IPS-20b (cell line): ENCODE measurements around the gene UBQLN3.

Experiments
- H3K27ac ChIP-seq: one replicate; pipeline ENCODE4 v1.5.1; 2013; ENCODE audit warnings: low read length
- H3K27me3 ChIP-seq: 2 replicates; pipeline ENCODE4 v1.6.1; 2013; ENCODE audit warnings: mild to moderate bottlenecking, low read length, inconsistent platforms; ENCODE audit not compliant: insufficient read depth
- H3K36me3 ChIP-seq: 2 replicates; pipeline ENCODE4 v1.6.1; 2013; ENCODE audit warnings: low read depth, mild to moderate bottlenecking, inconsistent platforms, low read length, moderate library complexity; ENCODE audit not compliant: insufficient read depth
- H3K4me1 ChIP-seq: 2 replicates; pipeline ENCODE4 v1.6.1; 2013; ENCODE audit warnings: mild to moderate bottlenecking, control low read depth, inconsistent platforms, low read length, moderate library complexity; ENCODE audit not compliant: insufficient read depth
- H3K4me3 ChIP-seq: 2 replicates; pipeline ENCODE4 v1.5.1; 2013; ENCODE audit warnings: mild to moderate bottlenecking, low read length, inconsistent platforms
- H3K9ac ChIP-seq: 2 replicates; pipeline ENCODE4 v1.6.1; 2013; ENCODE audit warnings: low read depth, mild to moderate bottlenecking, inconsistent platforms, low read length, moderate library complexity
- H3K9me3 ChIP-seq: 2 replicates; pipeline ENCODE4 v1.6.1; 2013; ENCODE audit warnings: mild to moderate bottlenecking, low read depth, low read length, inconsistent platforms; ENCODE audit not compliant: insufficient read depth

The UBQLN3 gene

DNA sequence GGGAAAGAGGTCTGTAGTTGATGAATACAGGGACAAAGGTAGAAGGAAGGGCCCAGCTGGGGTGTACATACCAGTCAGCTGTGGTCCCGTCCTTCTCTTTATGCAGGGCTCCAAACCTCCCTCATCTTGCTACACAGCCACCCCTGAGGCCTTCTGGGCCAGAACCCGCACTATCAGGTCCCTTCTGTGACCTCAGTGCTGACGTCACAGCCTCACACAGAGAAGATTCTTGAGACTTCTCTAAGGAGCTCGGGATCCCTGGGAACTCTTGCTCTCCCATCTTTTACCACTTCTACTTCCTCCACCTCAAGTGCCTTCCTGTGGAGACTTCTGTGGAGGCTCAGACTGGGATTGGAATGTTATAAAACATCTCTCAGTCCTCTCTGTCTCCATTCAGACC lies at the start of gene UBQLN3:
UBQLN3 (minus strand) TSS at position 155 of the 400 bp plus-strand sequence. CDS start 399 bp downstream, outside the sequence.
- no peaks in the 10 kb centered on the region for H3K9me3 ChIP-seq
- no peak within 1 kb of the TSS for H3K9ac ChIP-seq
- no peak within 1 kb of the TSS for H3K4me3 ChIP-seq
- H3K27me3 ChIP-seq = no peaks in the 10 kb centered on the region
- no peaks in the 10 kb centered on the region for H3K36me3 ChIP-seq
- no peaks in the 10 kb centered on the region for H3K4me1 ChIP-seq
- no peak within 1 kb of the TSS for H3K27ac ChIP-seq

DNA sequence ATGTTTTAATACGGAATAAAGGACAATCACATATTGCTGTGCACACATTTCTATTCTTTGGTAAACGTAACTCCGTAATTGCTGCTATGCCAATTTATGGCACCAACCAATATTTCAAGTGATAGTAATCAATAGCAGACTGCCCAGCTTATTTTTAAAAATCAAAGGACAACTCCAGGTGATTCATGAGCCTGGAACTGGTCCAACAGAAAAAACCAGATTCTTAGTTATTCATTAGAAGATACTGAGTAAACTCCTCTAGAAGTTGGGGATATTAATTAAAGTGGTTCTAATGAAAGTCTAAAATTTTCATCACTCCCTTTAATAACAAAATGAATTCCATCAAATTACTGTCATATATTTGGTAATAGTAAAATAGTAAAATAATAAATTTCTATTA lies 48.0 kb upstream of the UBQLN3 start:
- no peak overlapping the region for H3K9ac ChIP-seq
- H3K27ac ChIP-seq = no peak overlapping the region
- no peaks in the 10 kb centered on the region for H3K27me3 ChIP-seq
- no peak overlapping the region for H3K4me3 ChIP-seq
- peaks cover 4% of the 10 kb centered on the region; the same call in 1 of the 2 replicates for H3K4me1 ChIP-seq
- H3K36me3 ChIP-seq = no peaks in the 10 kb centered on the region
- no peaks in the 10 kb centered on the region for H3K9me3 ChIP-seq

DNA sequence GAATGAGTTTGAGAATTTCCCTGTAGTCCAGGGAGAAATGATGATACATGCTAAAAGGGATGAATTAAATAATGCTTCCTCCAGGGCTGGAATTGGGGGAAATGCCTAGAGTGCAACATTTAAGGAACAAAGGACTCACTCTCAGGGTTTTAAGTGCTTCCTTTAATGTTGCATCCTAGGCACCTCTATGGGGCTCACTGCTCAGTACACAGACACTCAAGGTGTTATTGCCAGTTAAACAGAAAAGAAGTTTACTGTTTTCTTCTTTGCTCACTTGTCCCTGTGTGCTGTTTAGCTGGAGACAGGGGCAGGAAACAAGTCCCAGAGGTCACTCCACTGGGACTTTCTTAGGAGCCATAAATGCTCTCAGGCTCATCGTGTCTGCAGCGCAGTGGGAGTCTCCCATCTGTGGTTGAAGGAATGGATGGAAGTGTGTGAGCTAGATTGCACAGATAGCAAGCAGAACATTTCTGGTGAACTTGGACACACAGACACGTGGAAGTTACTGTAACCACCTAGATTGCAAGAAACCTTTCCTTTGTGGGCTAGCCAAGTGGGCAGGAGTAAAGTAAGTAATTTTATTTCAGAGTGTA lies 46.9 kb upstream of the UBQLN3 start:
- Histone ChIP-seq H3K4me3 (no peak overlapping the region), H3K36me3 (no peaks in the 10 kb centered on the region), H3K27me3 (no peaks in the 10 kb centered on the region), H3K9ac (no peak overlapping the region), H3K27ac (no peak overlapping the region), H3K9me3 (no peaks in the 10 kb centered on the region), H3K4me1 (peaks cover 4% of the 10 kb centered on the region; the same call in 1 of the 2 replicates)

DNA sequence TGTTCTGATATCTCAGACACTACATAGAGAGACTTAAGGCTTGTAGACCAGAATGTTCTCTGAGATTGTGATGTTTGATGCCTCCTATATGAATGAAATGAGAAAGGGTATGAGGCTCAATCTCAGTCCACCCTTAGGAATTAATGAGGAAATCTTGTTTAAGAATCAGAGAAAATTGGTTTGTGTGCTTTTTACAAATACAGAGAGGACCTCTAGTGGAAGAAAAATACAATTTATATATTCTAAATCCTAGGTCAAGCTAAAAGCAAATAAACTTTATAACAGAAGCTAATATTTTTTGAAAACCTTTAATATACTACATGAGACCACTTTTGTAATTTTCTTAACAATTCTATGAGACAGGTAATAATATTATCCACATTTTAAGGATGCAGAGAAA lies 43.6 kb upstream of the UBQLN3 start:
- Histone ChIP-seq H3K4me1 (peaks cover 4% of the 10 kb centered on the region; the same call in 1 of the 2 replicates), H3K9me3 (no peaks in the 10 kb centered on the region), H3K27me3 (no peaks in the 10 kb centered on the region), H3K36me3 (no peaks in the 10 kb centered on the region), H3K4me3 (no peak overlapping the region), H3K27ac (no peak overlapping the region), H3K9ac (no peak overlapping the region)

DNA sequence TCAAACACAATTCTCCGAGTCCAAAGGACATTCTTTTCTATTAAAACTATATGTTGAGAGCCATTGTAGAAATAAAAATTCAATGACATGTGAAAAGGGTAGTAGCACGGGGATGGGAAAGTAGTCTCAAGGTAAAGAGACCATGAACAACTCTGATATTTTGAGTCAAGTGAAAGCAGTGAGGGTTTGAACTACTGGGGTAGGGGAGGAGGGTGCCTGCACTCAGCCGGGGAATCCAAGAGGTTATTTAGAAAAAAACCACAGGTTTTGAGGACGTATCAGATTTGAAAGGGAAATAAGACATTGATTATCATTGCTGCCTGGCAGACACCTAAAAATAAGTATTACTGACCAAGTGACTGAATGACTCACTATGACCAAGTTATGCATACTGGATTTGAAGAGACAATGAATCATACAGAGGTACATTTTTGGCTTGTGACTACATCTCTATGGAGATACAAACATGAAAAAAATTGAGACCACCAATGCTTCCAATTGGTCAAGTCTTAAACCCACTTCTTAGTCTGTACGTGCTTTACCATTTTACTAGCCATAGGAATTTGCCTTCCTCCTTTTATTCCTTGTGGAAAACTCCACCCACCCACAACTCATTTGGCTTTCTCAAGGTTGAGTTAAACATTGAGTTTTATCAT lies 40.8 kb upstream of the UBQLN3 start:
- Histone ChIP-seq H3K4me1 (no peaks in the 10 kb centered on the region), H3K27ac (no peak overlapping the region), H3K9ac (no peak overlapping the region), H3K27me3 (no peaks in the 10 kb centered on the region), H3K36me3 (no peaks in the 10 kb centered on the region), H3K9me3 (no peaks in the 10 kb centered on the region), H3K4me3 (no peak overlapping the region)

DNA sequence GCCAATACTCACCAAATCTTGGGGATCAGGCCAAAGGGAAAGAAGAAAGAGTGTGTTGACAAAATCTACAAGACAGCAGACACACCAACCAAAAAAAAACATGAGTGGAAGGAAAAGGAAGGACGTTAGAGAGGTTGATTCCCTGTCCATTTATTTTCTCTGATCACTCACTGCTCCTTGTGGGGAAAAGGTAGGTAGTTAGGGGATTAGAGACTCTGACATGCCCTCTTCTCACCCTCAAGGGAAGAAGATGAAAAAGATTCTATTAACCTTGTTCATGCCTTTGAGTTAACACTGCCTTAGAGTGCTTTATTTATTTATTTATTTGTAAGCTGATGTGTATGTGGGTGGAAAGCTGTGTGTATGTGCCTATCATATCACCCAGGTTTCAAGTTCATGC lies 38.7 kb upstream of the UBQLN3 start, which contains the start of gene OR52H1:
OR52H1 (minus strand) TSS at position 101 of the 400 bp plus-strand sequence. CDS start 3,035 bp downstream, outside the sequence.
- Histone ChIP-seq H3K9ac (no peak within 1 kb of the TSS), H3K27me3 (no peaks in the 10 kb centered on the region), H3K4me3 (no peak within 1 kb of the TSS), H3K9me3 (no peaks in the 10 kb centered on the region), H3K27ac (no peak within 1 kb of the TSS), H3K4me1 (no peaks in the 10 kb centered on the region), H3K36me3 (no peaks in the 10 kb centered on the region)

DNA sequence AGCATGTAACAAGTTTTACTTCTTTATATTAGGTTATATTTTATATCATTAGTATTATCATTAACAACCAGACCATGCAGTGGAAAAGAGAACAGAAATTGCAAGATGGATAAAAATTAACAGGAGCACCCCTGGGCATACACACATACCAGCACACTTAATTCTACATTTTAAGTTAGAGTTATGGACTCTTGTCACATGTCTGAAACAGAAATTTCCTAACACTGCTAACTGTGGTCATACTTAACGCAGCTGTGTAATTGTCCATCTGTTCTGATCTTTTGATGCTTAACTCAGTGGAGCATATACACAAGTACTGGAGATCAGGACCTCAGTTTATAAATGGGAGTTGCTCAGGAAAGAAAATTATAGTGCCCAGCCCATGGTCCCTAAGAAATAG lies 38.2 kb upstream of the UBQLN3 start:
- no peaks in the 10 kb centered on the region for H3K36me3 ChIP-seq
- no peaks in the 10 kb centered on the region for H3K9me3 ChIP-seq
- no peak overlapping the region for H3K4me3 ChIP-seq
- no peak overlapping the region for H3K27ac ChIP-seq
- no peak overlapping the region for H3K9ac ChIP-seq
- no peaks in the 10 kb centered on the region for H3K27me3 ChIP-seq
- H3K4me1 ChIP-seq = no peaks in the 10 kb centered on the region

DNA sequence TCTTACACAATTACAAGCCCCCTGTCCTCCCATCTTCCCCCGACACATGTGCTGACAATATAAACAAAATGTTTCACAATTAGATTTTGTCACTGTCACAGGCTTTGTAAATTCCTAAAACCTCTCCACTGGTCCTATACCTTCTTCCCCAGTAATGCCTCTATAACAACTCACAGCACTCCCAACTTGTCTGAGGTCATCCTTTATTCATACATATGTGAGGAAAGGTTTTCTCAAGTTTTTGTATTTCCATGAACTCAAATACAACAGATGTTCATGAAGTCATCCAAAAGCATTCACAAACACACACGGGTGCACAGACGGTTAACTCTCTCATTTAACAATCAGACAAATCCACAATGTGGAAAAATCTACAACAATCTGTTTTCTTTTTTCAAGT lies 36.7 kb upstream of the UBQLN3 start:
- no peaks in the 10 kb centered on the region for H3K27me3 ChIP-seq
- no peaks in the 10 kb centered on the region for H3K36me3 ChIP-seq
- H3K9ac ChIP-seq = no peak overlapping the region
- no peaks in the 10 kb centered on the region for H3K4me1 ChIP-seq
- H3K4me3 ChIP-seq = no peak overlapping the region
- no peaks in the 10 kb centered on the region for H3K9me3 ChIP-seq
- no peak overlapping the region for H3K27ac ChIP-seq

DNA sequence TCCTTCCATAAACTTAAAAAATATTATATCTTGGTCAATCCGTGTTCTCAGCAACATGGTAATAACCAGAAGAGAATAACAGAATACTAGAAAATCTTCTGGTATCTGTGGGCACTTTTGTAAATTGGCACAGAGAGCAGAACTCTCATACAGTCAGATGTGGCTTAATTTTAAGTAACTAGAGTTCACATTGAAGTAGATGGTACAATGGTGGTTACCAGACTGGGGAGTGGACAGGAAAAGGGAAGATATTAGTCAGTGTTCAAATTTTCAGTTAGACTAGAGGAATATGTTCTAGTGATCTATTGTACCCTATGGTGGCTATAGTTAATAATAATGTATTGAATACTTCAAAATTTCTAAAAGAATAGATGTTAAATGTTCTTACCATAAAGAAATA lies 31.7 kb upstream of the UBQLN3 start:
- no peak overlapping the region for H3K9ac ChIP-seq
- no peak overlapping the region for H3K27ac ChIP-seq
- H3K9me3 ChIP-seq = no peaks in the 10 kb centered on the region
- no peaks in the 10 kb centered on the region for H3K4me1 ChIP-seq
- H3K4me3 ChIP-seq = no peak overlapping the region
- H3K36me3 ChIP-seq = no peaks in the 10 kb centered on the region
- H3K27me3 ChIP-seq = no peaks in the 10 kb centered on the region

DNA sequence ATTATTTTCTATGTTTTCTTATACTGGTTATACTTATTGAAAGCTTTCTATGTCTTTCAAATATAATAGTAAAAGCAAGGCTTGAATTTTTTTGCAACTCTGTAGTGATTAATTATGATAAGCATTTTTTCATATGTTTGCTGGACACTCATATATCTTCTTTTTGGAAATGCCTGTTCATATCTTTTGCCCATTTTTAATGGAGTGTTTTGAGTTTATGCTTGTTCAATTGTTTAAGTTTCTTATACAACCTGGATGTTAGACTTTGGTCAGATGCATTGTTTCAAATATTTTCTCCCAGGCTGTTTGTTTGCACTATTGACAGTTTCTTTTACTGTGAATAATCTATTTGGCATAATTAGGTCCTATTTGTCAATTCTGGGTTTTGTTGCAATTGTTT lies 26.7 kb upstream of the UBQLN3 start:
- Histone ChIP-seq H3K9ac (no peak overlapping the region), H3K27me3 (no peaks in the 10 kb centered on the region), H3K4me3 (no peak overlapping the region), H3K4me1 (no peaks in the 10 kb centered on the region), H3K36me3 (no peaks in the 10 kb centered on the region), H3K27ac (no peak overlapping the region), H3K9me3 (no peaks in the 10 kb centered on the region)

DNA sequence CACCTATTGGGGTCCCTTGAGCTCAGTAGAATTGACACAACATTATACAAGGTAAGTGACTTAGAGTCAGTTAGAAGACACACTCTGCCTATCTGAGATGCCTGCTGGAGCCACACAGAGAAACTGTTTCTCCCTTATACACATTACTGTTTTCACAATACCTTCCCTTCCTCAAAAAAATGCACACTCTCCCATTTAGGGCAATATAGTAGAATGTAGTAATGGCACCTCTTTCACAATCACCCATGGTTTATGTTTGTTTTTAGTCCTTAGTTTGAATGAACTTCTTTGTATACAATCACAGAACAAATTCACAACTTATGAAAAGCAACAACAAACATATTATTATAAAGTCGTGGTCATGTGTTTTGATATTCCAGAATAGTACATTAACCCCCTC lies 24.3 kb upstream of the UBQLN3 start:
- H3K9ac ChIP-seq = no peak overlapping the region

DNA sequence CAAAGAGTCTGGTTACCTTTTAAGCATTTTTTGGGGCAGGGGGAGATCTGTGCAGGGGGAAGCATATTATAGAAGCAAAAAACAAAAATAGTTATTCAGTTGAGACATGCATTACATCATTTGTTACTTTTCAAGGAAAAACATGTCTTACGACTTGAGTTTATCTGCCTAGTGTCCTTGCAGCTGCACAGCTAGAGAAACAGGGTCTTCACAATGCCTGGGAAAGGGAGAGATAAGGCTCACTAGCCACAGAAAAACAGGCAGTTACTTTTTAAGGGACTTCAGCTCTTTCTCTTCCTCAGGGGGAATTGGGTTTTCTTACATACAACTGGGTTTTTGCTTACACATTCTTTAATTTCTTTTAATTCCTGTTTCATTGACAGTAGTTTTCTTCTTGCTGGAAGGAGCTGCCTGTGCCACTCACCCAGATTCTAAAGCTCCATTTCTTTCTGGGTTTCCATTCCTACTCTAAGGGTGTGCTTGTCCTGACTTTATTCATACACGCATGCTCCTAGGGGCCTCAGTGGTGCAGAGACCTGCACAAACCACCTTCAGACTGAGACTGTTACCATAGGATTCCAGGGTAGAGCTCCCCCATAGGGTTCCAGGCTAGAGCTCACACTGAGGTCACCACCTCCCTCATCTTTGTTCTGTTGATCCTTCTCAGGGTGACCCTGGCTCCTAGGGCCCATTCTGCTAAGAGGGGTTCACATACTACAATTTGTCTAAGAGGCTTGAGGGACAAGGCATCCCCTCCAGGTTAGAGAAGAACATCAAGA lies 21.5 kb upstream of the UBQLN3 start:
- no peaks in the 10 kb centered on the region for H3K4me1 ChIP-seq
- H3K9ac ChIP-seq = no peak overlapping the region
- no peak overlapping the region for H3K4me3 ChIP-seq
- no peak overlapping the region for H3K27ac ChIP-seq
- no peaks in the 10 kb centered on the region for H3K36me3 ChIP-seq
- no peaks in the 10 kb centered on the region for H3K27me3 ChIP-seq
- H3K9me3 ChIP-seq = no peaks in the 10 kb centered on the region

More for the DNA sequence above, 24.3 kb upstream of the UBQLN3 start:
- H3K4me3 ChIP-seq = no peak overlapping the region
- H3K36me3 ChIP-seq = no peaks in the 10 kb centered on the region
- H3K27ac ChIP-seq = no peak overlapping the region
- H3K27me3 ChIP-seq = no peaks in the 10 kb centered on the region
- H3K4me1 ChIP-seq = no peaks in the 10 kb centered on the region
- no peaks in the 10 kb centered on the region for H3K9me3 ChIP-seq
